GM12878 (cell line): Measurements from ENCODE around the gene ASAP2. TPM values are rescaled to one million over a fixed set of nuclear protein-coding genes. Genes with fewer than 3 reads are reported as not detected.

Experiments used
- ATAC-seq: fragments of 200-7000 bp; cut with Tn5 transposase; 3 replicates; pipeline ENCODE4 v1.9.1; 2020; ENCODE audit warnings: mild to moderate bottlenecking, moderate library complexity
- BruUV-seq: library from RNA; stranded (reverse); fragments of 400-500 nt; replicated peaks from 2 replicates; lab custom pipeline; 2021; lab: Mats Ljungman, UMichigan
- CTCF ChIA-PET: fragments of 300-600 bp; sonication (Branson Sonifier 250); formaldehyde crosslinking; extraction: SDS; loops from one replicate; lab custom pipeline; 2021; ENCODE audit warnings: inconsistent platforms; lab: Yijun Ruan, JAX
- POLR2A ChIA-PET: fragments of 350-600 bp; formaldehyde crosslinking; extraction: SDS; loops from one replicate; lab custom pipeline; 2021; ENCODE audit warnings: inconsistent platforms; lab: Charles Lee
- RAD21 ChIA-PET: fragments of 300-600 bp; sonication (Branson Sonifier 250); formaldehyde crosslinking; loops from one replicate; lab custom pipeline; 2023; ENCODE audit warnings: antibody characterized with exemption; ENCODE audit not compliant: unreplicated experiment; lab: Charles Lee
- SMC1A ChIA-PET: fragments of 300-600 bp; sonication (Branson Sonifier 250); formaldehyde crosslinking; loops from one replicate; lab custom pipeline; 2023; ENCODE audit not compliant: unreplicated experiment, uncharacterized antibody; lab: Charles Lee
- DNase-seq: peaks from one replicate; pipeline ENCODE4 v3.0.0-alpha.2; 2011; ENCODE audit warnings: low read depth, low spot score
- FAIRE-seq: peaks from 3 replicates; lab custom pipeline; 2011; peaks lifted over from hg19 to GRCh38; lab: Jason Lieb, UNC
- H2AFZ ChIP-seq: 2 replicates; pipeline ENCODE4 v1.6.0; 2011; ENCODE audit warnings: low read depth, low read length, control low read depth; ENCODE audit not compliant: control insufficient read depth
- H3K27ac ChIP-seq: 2 replicates; pipeline ENCODE4 v1.5.1; 2011; ENCODE audit warnings: control low read depth; ENCODE audit not compliant: control insufficient read depth, insufficient read depth
- H3K27me3 ChIP-seq, 2 experiments: replicated peaks in 1 of 2; 2 replicates each; pipeline versions ENCODE4 v1.6.0 to v1.6.1; 2011; ENCODE audit warnings: low read length in 1 of 2; ENCODE audit not compliant: control insufficient read depth in 2 of 2, insufficient read depth in 2 of 2
- H3K36me3 ChIP-seq, 2 experiments: 2 replicates each; pipeline ENCODE4 v1.5.1; 2011; ENCODE audit warnings: low read length in 1 of 2; ENCODE audit not compliant: control insufficient read depth in 2 of 2, insufficient read depth in 2 of 2
- H3K4me1 ChIP-seq: 2 replicates; pipeline ENCODE4 v1.6.1; 2011; ENCODE audit warnings: mild to moderate bottlenecking, low read length, moderate library complexity, mixed read lengths; ENCODE audit not compliant: control insufficient read depth, insufficient read depth
- H3K4me2 ChIP-seq: 2 replicates; pipeline ENCODE4 v1.6.0; 2011; ENCODE audit warnings: control low read depth; ENCODE audit not compliant: control insufficient read depth, insufficient read depth
- H3K4me3 ChIP-seq: fragments of 200-600 bp; sonication (generic); 2 replicates; pipeline ENCODE4 v1.5.1; 2016
- H3K79me2 ChIP-seq: 2 replicates; pipeline ENCODE4 v1.6.0; 2011; ENCODE audit warnings: low read length; ENCODE audit not compliant: control insufficient read depth, insufficient read depth
- H3K9ac ChIP-seq: 2 replicates; pipeline ENCODE4 v1.8.0; 2011; ENCODE audit warnings: low read length, control low read depth, mixed read lengths; ENCODE audit not compliant: control insufficient read depth, insufficient read depth
- H3K9me3 ChIP-seq: replicated peaks from 3 replicates; pipeline ENCODE4 v1.5.1; 2011; ENCODE audit warnings: mild to moderate bottlenecking, low read length; ENCODE audit not compliant: control insufficient read depth, insufficient read depth
- H4K20me1 ChIP-seq: 2 replicates; pipeline ENCODE4 v1.6.0; 2011; ENCODE audit not compliant: control insufficient read depth, insufficient read depth
- BHLHE40 ChIP-seq, 2 experiments: fragments of 450-650 bp in 1 of 2; IDR thresholded peaks; 2 replicates each; pipeline ENCODE4 v1.6.1; 2011 to 2017; ENCODE audit warnings: low read depth in 2 of 2, borderline replicate concordance in 1 of 2, improper control_type of control experiment in 1 of 2, low read length in 1 of 2, mild to moderate bottlenecking in 1 of 2
- BMI1 ChIP-seq: fragments of 450-650 bp; IDR thresholded peaks from 2 replicates; pipeline ENCODE4 v1.6.1; 2016; ENCODE audit warnings: mild to moderate bottlenecking, moderate library complexity, borderline replicate concordance
- CHD1 ChIP-seq: IDR thresholded peaks from 2 replicates; pipeline ENCODE4 v1.6.1; 2012; ENCODE audit warnings: low read depth, low read length, improper control_type of control experiment
- DPF2 ChIP-seq: fragments of 450-650 bp; IDR thresholded peaks from 2 replicates; pipeline ENCODE4 v1.6.1; 2017; ENCODE audit warnings: mild to moderate bottlenecking
- NBN ChIP-seq: fragments of 450-650 bp; IDR thresholded peaks from 2 replicates; pipeline ENCODE4 v1.6.1; 2016
- SMAD5 ChIP-seq: IDR thresholded peaks from 2 replicates; pipeline ENCODE4 v1.6.1; 2016; ENCODE audit warnings: antibody characterized with exemption, low read depth
- SMARCA5 ChIP-seq: fragments of 450-650 bp; IDR thresholded peaks from 2 replicates; pipeline ENCODE4 v1.6.1; 2017; ENCODE audit warnings: mild to moderate bottlenecking
- SP1 ChIP-seq: IDR thresholded peaks from one replicate; pipeline ENCODE4 v1.6.1; 2011; ENCODE audit warnings: low read depth, low read length
- SREBF1 ChIP-seq: IDR thresholded peaks from 2 replicates; pipeline ENCODE4 v1.6.1; 2012; ENCODE audit warnings: mild to moderate bottlenecking, low read length
- SREBF2 ChIP-seq: IDR thresholded peaks from 2 replicates; pipeline ENCODE4 v1.6.1; 2012; ENCODE audit warnings: mild to moderate bottlenecking, low read length
- WRNIP1 ChIP-seq: IDR thresholded peaks from 2 replicates; pipeline ENCODE4 v1.6.1; 2011; ENCODE audit warnings: low read depth, low read length, improper control_type of control experiment, borderline replicate concordance
- WGBS: methylation state at CpG from one replicate; pipeline ENCODE4 v1.1.6; 2016; ENCODE audit warnings: low lambda C conversion rate; ENCODE audit not compliant: insufficient replicate concordance, insufficient coverage; ENCODE audit errors: missing lambda C conversion rate; 5-methylcytosine and 5-hydroxymethylcytosine counted together
- in situ Hi-C: fragments of 300-500 bp; cut with MboI; formaldehyde crosslinking; loops from 9 replicates; pipeline ENCODE4 v1.14.3; 2018; ENCODE audit warnings: mixed read lengths
- intact Hi-C: fragments of 100-400 bp; cut with micrococcal nuclease; formaldehyde crosslinking; loops from one replicate; pipeline ENCODE4 v1.14.2; 2022; ENCODE audit not compliant: unreplicated experiment
- polyA plus RNA-seq, 11 experiments: library from polyadenylated mRNA; depleted of rRNA in 4 of 11; unstranded in 6 of 11; stranded (reverse) in 5 of 11; fragments of >200 nt; fragmentation: Nextera tagmentation in 4 of 11; fragmentation: Illumina TruSeq in 1 of 11; extraction: Ambion mirVana in 4 of 11; extraction: Trizol in 1 of 11; gene quantifications; 1 replicate in 1 of 11; 2 replicates in 10 of 11; pipeline versions ENCODE4 v1.2.1 to v1.2.3, GENCODE V29; 2011 to 2016; ENCODE audit warnings: inconsistent platforms in 2 of 11, missing spikeins in 2 of 11, low read depth in 1 of 11
- total RNA-seq, 4 experiments: library from RNA; depleted of rRNA in 3 of 4; stranded (reverse); fragments of >200 nt in 3 of 4; fragmentation: Illumina TruSeq in 1 of 4; extraction: Trizol in 1 of 4; gene quantifications; 2 replicates each; pipeline versions ENCODE4 v1.2.1 to v1.2.3, GENCODE V29; 2013 to 2021
- TF ChIP-seq, protein P1 (sequence below): IDR thresholded peaks from 2 replicates; pipeline ENCODE4 v1.6.1; 2012; ENCODE audit warnings: low read depth, low read length, improper control_type of control experiment
- TF ChIP-seq, protein P2 (sequence below): IDR thresholded peaks from 2 replicates; pipeline ENCODE4 v1.6.1; 2011; ENCODE audit warnings: mild to moderate bottlenecking, low read depth, low read length, moderate library complexity; ENCODE audit not compliant: insufficient replicate concordance
- TF ChIP-seq, protein P3 (sequence below): fragments of 450-650 bp; IDR thresholded peaks from 2 replicates; pipeline ENCODE4 v1.6.1; 2016; ENCODE audit warnings: mild to moderate bottlenecking, moderate library complexity, borderline replicate concordance
- TF ChIP-seq, protein P4 (sequence below), 3 experiments: IDR thresholded peaks in 2 of 3; conservative IDR thresholded peaks in 1 of 3; 2 replicates each; pipeline ENCODE4 v1.5.1; 2011; ENCODE audit warnings: low read depth in 3 of 3, low read length in 3 of 3, mild to moderate bottlenecking in 3 of 3, control low read depth in 2 of 3, moderate library complexity in 2 of 3, inconsistent platforms in 1 of 3, mixed read lengths in 1 of 3; ENCODE audit not compliant: control insufficient read depth in 2 of 3, insufficient read depth in 1 of 3; ENCODE audit errors: extremely low read depth in 1 of 3

The ASAP2 gene
- total and polyA plus RNA-seq, 10 of the 15 experiments (the other 5 are each of a cell fraction or from before 2014, with no cell fraction given): 0.05 to 0.27 (median 0.07) TPM; not detected in 4

DNA sequence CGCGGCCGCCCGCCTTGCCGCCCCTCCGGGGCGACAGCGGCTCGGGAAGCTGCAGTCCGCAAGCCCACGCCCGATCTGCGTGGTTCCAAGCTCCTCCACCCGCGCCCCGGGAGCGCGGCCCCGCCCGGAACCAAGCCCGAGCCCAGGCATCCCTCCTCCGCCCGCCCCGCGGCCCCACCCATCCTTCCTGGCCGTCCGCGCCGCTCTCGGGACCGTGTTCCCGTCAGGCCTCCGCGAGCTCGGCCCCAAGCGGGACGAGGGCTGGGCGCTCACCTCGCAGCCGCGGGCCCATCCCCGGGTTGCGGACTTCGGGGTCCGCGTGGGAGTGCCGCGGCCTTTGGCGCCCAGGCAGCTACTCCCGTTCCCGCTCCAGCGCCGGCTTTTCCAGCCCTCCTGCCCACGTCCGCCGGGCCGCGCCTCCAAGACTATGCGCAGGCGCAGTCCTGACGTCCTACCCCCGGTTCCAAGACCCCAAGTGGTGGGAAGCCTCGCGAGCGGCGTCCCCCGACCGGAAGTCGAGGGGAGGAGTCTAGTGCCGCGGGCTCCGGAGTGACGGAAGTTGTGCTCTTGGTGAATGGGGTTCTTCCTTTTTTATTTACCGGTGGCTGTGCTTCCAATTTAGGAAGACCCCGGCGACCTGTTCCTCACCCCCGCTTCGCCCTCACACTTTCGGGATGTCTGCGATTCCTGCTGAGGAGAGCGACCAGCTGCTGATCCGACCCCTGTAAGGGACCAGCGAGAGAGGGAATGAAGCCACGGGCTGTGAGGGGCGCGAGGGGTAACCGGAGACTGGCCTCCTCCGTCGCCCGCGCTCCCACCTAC lies 216.7 kb downstream of the ASAP2 start, which contains the start of the genes CPSF3 and ITGB1BP1:
Gene CPSF3 (plus strand): TSS at position 555 of the 822 bp plus-strand sequence. CDS start 120 bp downstream, at position 675.
Gene ITGB1BP1 (minus strand): TSS at position 429 of the 822 bp plus-strand sequence. CDS start 4,831 bp downstream, outside the sequence.
- no TSS peak for BruUV-seq
- TF ChIP-seq DPF2 (peak; percentile 77; the same call in 1 of the 2 replicates), SREBF1 (no peak), NBN (no peak), CHD1 (no peak), BMI1 (no peak), BHLHE40 (IDR thresholded peaks at IDR 0.05; ENCODE audit: borderline replicate concordance in 1 of 2, low read depth in 2 of 2, low read length in 1 of 2) (peak in 1 of 2 experiments; percentile 69; a peak in 3 of 4 replicates), WRNIP1 (no peak), SMARCA5 (no peak; the same call in 1 of the 2 replicates), SREBF2 (no peak), SMAD5 (peak; percentile 79), SP1 (peak; percentile 94)
- TF ChIP-seq, protein P1, sequence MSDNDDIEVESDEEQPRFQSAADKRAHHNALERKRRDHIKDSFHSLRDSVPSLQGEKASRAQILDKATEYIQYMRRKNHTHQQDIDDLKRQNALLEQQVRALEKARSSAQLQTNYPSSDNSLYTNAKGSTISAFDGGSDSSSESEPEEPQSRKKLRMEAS: peak; percentile 4; the same call in 1 of the 2 replicates
- TF ChIP-seq, protein P2, sequence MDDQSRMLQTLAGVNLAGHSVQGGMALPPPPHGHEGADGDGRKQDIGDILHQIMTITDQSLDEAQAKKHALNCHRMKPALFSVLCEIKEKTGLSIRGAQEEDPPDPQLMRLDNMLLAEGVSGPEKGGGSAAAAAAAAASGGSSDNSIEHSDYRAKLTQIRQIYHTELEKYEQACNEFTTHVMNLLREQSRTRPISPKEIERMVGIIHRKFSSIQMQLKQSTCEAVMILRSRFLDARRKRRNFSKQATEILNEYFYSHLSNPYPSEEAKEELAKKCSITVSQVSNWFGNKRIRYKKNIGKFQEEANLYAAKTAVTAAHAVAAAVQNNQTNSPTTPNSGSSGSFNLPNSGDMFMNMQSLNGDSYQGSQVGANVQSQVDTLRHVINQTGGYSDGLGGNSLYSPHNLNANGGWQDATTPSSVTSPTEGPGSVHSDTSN: no peak
- TF ChIP-seq, protein P3, sequence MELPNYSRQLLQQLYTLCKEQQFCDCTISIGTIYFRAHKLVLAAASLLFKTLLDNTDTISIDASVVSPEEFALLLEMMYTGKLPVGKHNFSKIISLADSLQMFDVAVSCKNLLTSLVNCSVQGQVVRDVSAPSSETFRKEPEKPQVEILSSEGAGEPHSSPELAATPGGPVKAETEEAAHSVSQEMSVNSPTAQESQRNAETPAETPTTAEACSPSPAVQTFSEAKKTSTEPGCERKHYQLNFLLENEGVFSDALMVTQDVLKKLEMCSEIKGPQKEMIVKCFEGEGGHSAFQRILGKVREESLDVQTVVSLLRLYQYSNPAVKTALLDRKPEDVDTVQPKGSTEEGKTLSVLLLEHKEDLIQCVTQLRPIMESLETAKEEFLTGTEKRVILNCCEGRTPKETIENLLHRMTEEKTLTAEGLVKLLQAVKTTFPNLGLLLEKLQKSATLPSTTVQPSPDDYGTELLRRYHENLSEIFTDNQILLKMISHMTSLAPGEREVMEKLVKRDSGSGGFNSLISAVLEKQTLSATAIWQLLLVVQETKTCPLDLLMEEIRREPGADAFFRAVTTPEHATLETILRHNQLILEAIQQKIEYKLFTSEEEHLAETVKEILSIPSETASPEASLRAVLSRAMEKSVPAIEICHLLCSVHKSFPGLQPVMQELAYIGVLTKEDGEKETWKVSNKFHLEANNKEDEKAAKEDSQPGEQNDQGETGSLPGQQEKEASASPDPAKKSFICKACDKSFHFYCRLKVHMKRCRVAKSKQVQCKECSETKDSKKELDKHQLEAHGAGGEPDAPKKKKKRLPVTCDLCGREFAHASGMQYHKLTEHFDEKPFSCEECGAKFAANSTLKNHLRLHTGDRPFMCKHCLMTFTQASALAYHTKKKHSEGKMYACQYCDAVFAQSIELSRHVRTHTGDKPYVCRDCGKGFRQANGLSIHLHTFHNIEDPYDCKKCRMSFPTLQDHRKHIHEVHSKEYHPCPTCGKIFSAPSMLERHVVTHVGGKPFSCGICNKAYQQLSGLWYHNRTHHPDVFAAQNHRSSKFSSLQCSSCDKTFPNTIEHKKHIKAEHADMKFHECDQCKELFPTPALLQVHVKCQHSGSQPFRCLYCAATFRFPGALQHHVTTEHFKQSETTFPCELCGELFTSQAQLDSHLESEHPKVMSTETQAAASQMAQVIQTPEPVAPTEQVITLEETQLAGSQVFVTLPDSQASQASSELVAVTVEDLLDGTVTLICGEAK: peak; percentile 93
- TF ChIP-seq, protein P4, sequence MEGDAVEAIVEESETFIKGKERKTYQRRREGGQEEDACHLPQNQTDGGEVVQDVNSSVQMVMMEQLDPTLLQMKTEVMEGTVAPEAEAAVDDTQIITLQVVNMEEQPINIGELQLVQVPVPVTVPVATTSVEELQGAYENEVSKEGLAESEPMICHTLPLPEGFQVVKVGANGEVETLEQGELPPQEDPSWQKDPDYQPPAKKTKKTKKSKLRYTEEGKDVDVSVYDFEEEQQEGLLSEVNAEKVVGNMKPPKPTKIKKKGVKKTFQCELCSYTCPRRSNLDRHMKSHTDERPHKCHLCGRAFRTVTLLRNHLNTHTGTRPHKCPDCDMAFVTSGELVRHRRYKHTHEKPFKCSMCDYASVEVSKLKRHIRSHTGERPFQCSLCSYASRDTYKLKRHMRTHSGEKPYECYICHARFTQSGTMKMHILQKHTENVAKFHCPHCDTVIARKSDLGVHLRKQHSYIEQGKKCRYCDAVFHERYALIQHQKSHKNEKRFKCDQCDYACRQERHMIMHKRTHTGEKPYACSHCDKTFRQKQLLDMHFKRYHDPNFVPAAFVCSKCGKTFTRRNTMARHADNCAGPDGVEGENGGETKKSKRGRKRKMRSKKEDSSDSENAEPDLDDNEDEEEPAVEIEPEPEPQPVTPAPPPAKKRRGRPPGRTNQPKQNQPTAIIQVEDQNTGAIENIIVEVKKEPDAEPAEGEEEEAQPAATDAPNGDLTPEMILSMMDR (IDR thresholded peaks at IDR 0.05 in 2 of 3, conservative IDR thresholded peaks at IDR 0.05 in 1 of 3; ENCODE audit: control insufficient read depth in 2 of 3, extremely low read depth in 1 of 3, insufficient read depth in 1 of 3, low read depth in 3 of 3, low read length in 3 of 3): no peak

More for the DNA sequence above, 216.7 kb downstream of the ASAP2 start, which contains the start of the genes CPSF3 and ITGB1BP1:
- Histone ChIP-seq H3K4me1 (peaks cover 24% of the 10 kb centered on the region), H3K36me3 (no peaks in the 10 kb centered on the region), H4K20me1 (no peaks in the 10 kb centered on the region), H3K27ac (peak within 1 kb of the TSS; percentile 86), H3K9ac (peak within 1 kb of the TSS; percentile 87), H3K79me2 (peaks cover 61% of the 10 kb centered on the region), H3K9me3 (no peaks in the 10 kb centered on the region), H3K4me2 (peak within 1 kb of the TSS; percentile 100), H2AFZ (peak within 1 kb of the TSS; percentile 92), H3K27me3 (no peaks in the 10 kb centered on the region), H3K4me3 (peak within 1 kb of the TSS; percentile 89)
- ChIA-PET POLR2A (interaction anchor here (0.6 to 2.7 kb wide), 3 partner anchors 132 to 282 kb away, joined by 3 to 16 read pairs (median 4); partner anchors contain the start of genes ADAM17 and YWHAQ), RAD21 (interaction anchor here (0.6 to 1.0 kb wide), 3 partner anchors 127 to 206 kb away, joined by 3 read pairs; no protein-coding TSS in a partner anchor), SMC1A (interaction anchor here (0.6 to 1.5 kb wide), 6 partner anchors 9 to 274 kb away, joined by 3 to 4 read pairs (median 3); partner anchors contain the start of gene ADAM17), CTCF (interaction anchor here (0.7 to 1.5 kb wide), 4 partner anchors 42 to 173 kb away, joined by 3 to 5 read pairs (median 3); partner anchors contain the start of gene IAH1)
- under 1% methylated on average over 56 of the region's 91 CpGs for WGBS
- in situ Hi-C loops (no loop called here), intact Hi-C loops (loop anchor here (1.0 to 5.0 kb wide), 2 partner anchors 52 to 134 kb away; partner anchors contain the start of gene ADAM17)
- FAIRE-seq: peak; percentile 83
- ATAC-seq: peak; percentile 91
- peak; percentile 88 for DNase-seq
